T-helper 22 cell (primary cell): ENCODE data around the gene IL16.

Experiments
- DNase-seq: peaks from one replicate; pipeline ENCODE4 v3.0.0-alpha.2; 2020; ENCODE audit warnings: low read depth

Gene IL16

GRCh38 chr15:81275711-81276392 lies 79.2 kb downstream of the IL16 start:
- DNase-seq = no peak

- DNase-seq = no peak
These were observed 80.3 kb downstream of the IL16 start for GRCh38 chr15:81276967-81277366.

GRCh38 chr15:81277851-81278250 lies 81.2 kb downstream of the IL16 start:
- no peak for DNase-seq

GRCh38 chr15:81278306-81279029 lies 81.8 kb downstream of the IL16 start:
- no peak for DNase-seq

- no peak for DNase-seq
These were observed 83.2 kb downstream of the IL16 start for GRCh38 chr15:81279621-81280485.

GRCh38 chr15:81280696-81281455 lies 84.2 kb downstream of the IL16 start:
- no peak for DNase-seq

- no peak for DNase-seq
These were observed 84.7 kb downstream of the IL16 start for GRCh38 chr15:81281456-81281735.

GRCh38 chr15:81281766-81282605 lies 85.3 kb downstream of the IL16 start:
- no peak for DNase-seq

GRCh38 chr15:81282606-81282895 lies 85.9 kb downstream of the IL16 start:
- no peak for DNase-seq

GRCh38 chr15:81282911-81283310 lies 86.2 kb downstream of the IL16 start:
- no peak for DNase-seq

GRCh38 chr15:81284256-81285031 lies 87.8 kb downstream of the IL16 start:
- DNase-seq = no peak

- no peak for DNase-seq
These were observed 88.8 kb downstream of the IL16 start for GRCh38 chr15:81285461-81285860.

- no peak for DNase-seq
These were observed 90.0 kb downstream of the IL16 start for GRCh38 chr15:81286621-81287121.

- no peak for DNase-seq
These were observed 91.4 kb downstream of the IL16 start for GRCh38 chr15:81288040-81288439.

- no peak for DNase-seq
These were observed 91.9 kb downstream of the IL16 start for GRCh38 chr15:81288616-81289015.

GRCh38 chr15:81289910-81290309 lies 93.2 kb downstream of the IL16 start:
- no peak for DNase-seq

GRCh38 chr15:81291916-81292522 lies 95.3 kb downstream of the IL16 start:
- DNase-seq = no peak

GRCh38 chr15:81292523-81293001 lies 95.9 kb downstream of the IL16 start:
- DNase-seq = peak; percentile 58

- DNase-seq = peak; percentile 79
These were observed 97.2 kb downstream of the IL16 start for GRCh38 chr15:81293728-81294515.
